ENCODE data around the gene TBX18. TPM values are rescaled to one million over a fixed set of nuclear protein-coding genes. Genes with fewer than 3 reads are reported as not detected.

The TBX18 gene
- total and polyA plus RNA-seq, 2 donors from 2014 or later: 4.1 TPM; not detected in 1

- H3K36me3 ChIP-seq (ENCODE audit: control insufficient read depth in 2 of 3, insufficient read depth in 3 of 3, low read length in 3 of 3): no peaks in the 10 kb centered on the region
- no peaks in the 10 kb centered on the region for H3K4me1 ChIP-seq (ENCODE audit: control insufficient read depth in 2 of 3, insufficient read depth in 2 of 3, low read depth in 1 of 3, low read length in 3 of 3)
- H3K9ac ChIP-seq (ENCODE audit: low read length in 3 of 3): no peak overlapping the region
- no peak overlapping the region for H3K4me3 ChIP-seq (ENCODE audit: low read length in 3 of 3)
- no peak for FAIRE-seq
- no peak overlapping the region for H3K27ac ChIP-seq (ENCODE audit: low read depth in 2 of 2, low read length in 2 of 2)
- intact Hi-C loops (cut with DNase I): no loop called here
- H3K9me3 ChIP-seq (ENCODE audit: control insufficient read depth in 2 of 3, insufficient read depth in 1 of 3, low read length in 3 of 3): peaks cover 0 to 3% (median 0%) of the 10 kb centered on the region in 3 donors
- H3K27me3 ChIP-seq (ENCODE audit: control insufficient read depth, insufficient read depth, low read length): peaks cover 70% of the 10 kb centered on the region
- no peak for TF ChIP-seq CTCF (IDR thresholded peaks at IDR 0.05; ENCODE audit: borderline replicate concordance, extremely low read depth, insufficient read depth)
- no peak for DNase-seq
Measured at GRCh38 chr6:84773133-84773430, 8.7 kb upstream of the TBX18 start.

DNA sequence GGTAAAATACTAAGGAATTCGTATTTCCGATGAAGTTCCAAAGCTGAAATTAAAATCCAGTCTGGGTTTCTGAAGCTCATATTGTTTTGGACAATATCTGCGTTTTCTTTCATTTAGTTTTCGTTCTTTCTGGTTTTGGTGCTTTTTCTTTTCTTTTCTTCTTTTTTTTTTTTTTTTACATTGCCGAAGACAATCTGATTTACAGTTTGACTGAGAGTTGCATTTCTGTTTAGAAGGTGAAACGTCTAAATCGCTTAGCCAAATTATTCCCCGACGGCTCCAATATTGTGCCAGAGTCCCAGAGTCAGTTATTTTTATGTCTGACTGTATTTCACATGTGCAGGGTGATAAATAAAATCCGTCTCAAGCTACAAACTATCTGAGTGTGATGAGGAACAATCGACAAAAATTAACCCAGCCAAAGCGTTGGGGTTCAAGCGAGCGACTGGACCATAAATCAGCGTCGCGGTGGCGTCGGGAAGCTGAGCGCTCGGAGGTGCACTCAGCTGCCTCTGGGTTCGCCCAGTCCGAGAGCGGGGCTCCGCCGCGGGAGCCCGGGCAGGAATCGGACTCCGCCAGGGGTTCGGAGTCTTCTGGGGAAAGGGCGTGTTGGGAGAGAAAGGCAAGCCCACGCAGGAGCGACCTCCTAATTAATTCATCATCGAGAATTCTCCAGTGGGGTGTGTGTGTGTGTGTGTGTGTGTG is 8.2 kb upstream of the TBX18 start:
- no peak for FAIRE-seq
- H3K27ac ChIP-seq (ENCODE audit: low read depth in 2 of 2, low read length in 2 of 2): no peak overlapping the region
- no peak overlapping the region for H3K4me3 ChIP-seq (ENCODE audit: low read length in 3 of 3)
- H3K9me3 ChIP-seq (ENCODE audit: control insufficient read depth in 2 of 3, insufficient read depth in 1 of 3, low read length in 3 of 3): peaks cover 0 to 3% (median 0%) of the 10 kb centered on the region in 3 donors
- peak in 4 of 5 donors; percentile 33 to 49 (median 43) for DNase-seq
- intact Hi-C loops (cut with DNase I): no loop called here
- H3K36me3 ChIP-seq (ENCODE audit: control insufficient read depth in 2 of 3, insufficient read depth in 3 of 3, low read length in 3 of 3): no peaks in the 10 kb centered on the region
- peaks cover 75% of the 10 kb centered on the region for H3K27me3 ChIP-seq (ENCODE audit: control insufficient read depth, insufficient read depth, low read length)
- no peaks in the 10 kb centered on the region for H3K4me1 ChIP-seq (ENCODE audit: control insufficient read depth in 2 of 3, insufficient read depth in 2 of 3, low read depth in 1 of 3, low read length in 3 of 3)
- TF ChIP-seq CTCF (IDR thresholded peaks at IDR 0.05; ENCODE audit: borderline replicate concordance, extremely low read depth, insufficient read depth): no peak
- no peak overlapping the region for H3K9ac ChIP-seq (ENCODE audit: low read length in 3 of 3)

- Histone ChIP-seq H3K9me3 (ENCODE audit: control insufficient read depth in 2 of 3, insufficient read depth in 1 of 3, low read length in 3 of 3) (peaks cover 0 to 3% (median 0%) of the 10 kb centered on the region in 3 donors), H3K4me1 (ENCODE audit: control insufficient read depth in 2 of 3, insufficient read depth in 2 of 3, low read depth in 1 of 3, low read length in 3 of 3) (no peaks in the 10 kb centered on the region), H3K9ac (ENCODE audit: low read length in 3 of 3) (no peak overlapping the region), H3K27me3 (ENCODE audit: control insufficient read depth, insufficient read depth, low read length) (peaks cover 79% of the 10 kb centered on the region), H3K36me3 (ENCODE audit: control insufficient read depth in 2 of 3, insufficient read depth in 3 of 3, low read length in 3 of 3) (no peaks in the 10 kb centered on the region), H3K4me3 (ENCODE audit: low read length in 3 of 3) (no peak overlapping the region), H3K27ac (ENCODE audit: low read depth in 2 of 2, low read length in 2 of 2) (no peak overlapping the region)
- DNase-seq (peak in 2 of 5 donors; percentile 44 to 64), FAIRE-seq (no peak)
- TF ChIP-seq CTCF (IDR thresholded peaks at IDR 0.05; ENCODE audit: borderline replicate concordance, extremely low read depth, insufficient read depth): no peak
- intact Hi-C loops (cut with DNase I): no loop called here
Measured at GRCh38 chr6:84771756-84772356, 7.5 kb upstream of the TBX18 start.
